OCI-LY7 (cell line): Measurements from ENCODE around the gene TGM5. TPM values are rescaled to one million over a fixed set of nuclear protein-coding genes. Genes with fewer than 3 reads are reported as not detected.
A peak's percentile ranks its signal among the peaks of the same experiment; 100 is the strongest.
"Not testable (repeated sequence)": the region's sequence is repeated elsewhere in the genome, so short reads cannot be mapped to it uniquely, and the experiment has no call there.

Experiments used
- BruUV-seq: library from RNA; stranded (reverse); fragments of 400-500 nt; replicated peaks from 2 replicates; lab custom pipeline; 2021; lab: Mats Ljungman, UMichigan
- CTCF ChIA-PET: fragments of 300-600 bp; sonication (Branson Sonifier 250); formaldehyde crosslinking; loops from one replicate; lab custom pipeline; 2022; ENCODE audit warnings: antibody characterized with exemption; ENCODE audit not compliant: unreplicated experiment; lab: Charles Lee
- POLR2A ChIA-PET: fragments of 300-600 bp; sonication (Branson Sonifier 250); formaldehyde crosslinking; loops from one replicate; lab custom pipeline; 2022; ENCODE audit warnings: antibody characterized with exemption; lab: Charles Lee
- DNase-seq: peaks from one replicate; pipeline ENCODE4 v3.0.0-alpha.2; 2015; ENCODE audit warnings: low spot score
- H2AFZ ChIP-seq: fragments of 200-600 bp; sonication (generic), shearing (Covaris generic); 2 replicates; pipeline ENCODE4 v1.6.1; 2014; ENCODE audit warnings: mild to moderate bottlenecking, antibody characterized with exemption, low read length, moderate library complexity
- H3K27ac ChIP-seq: fragments of 200-600 bp; sonication (generic); 2 replicates; pipeline ENCODE4 v1.5.1; 2014; ENCODE audit warnings: mixed run types, low read depth, mild to moderate bottlenecking, moderate library complexity, low read length, inconsistent platforms; ENCODE audit not compliant: poor library complexity, severe bottlenecking
- H3K36me3 ChIP-seq: fragments of 200-600 bp; sonication (generic); 2 replicates; pipeline ENCODE4 v1.6.1; 2014; ENCODE audit warnings: mild to moderate bottlenecking, antibody characterized with exemption, low read length, moderate library complexity, mixed read lengths; ENCODE audit not compliant: insufficient read depth
- H3K4me1 ChIP-seq: fragments of 200-600 bp; sonication (generic); 2 replicates; pipeline ENCODE4 v1.5.1; 2014; ENCODE audit warnings: mild to moderate bottlenecking, low read length; ENCODE audit not compliant: insufficient read depth, poor library complexity, severe bottlenecking
- H3K4me2 ChIP-seq: fragments of 200-600 bp; sonication (generic); 2 replicates; pipeline ENCODE4 v1.6.1; 2014; ENCODE audit warnings: mild to moderate bottlenecking, low read length
- H3K4me3 ChIP-seq: fragments of 200-600 bp; sonication (generic); 2 replicates; pipeline ENCODE4 v1.5.1; 2014; ENCODE audit warnings: mild to moderate bottlenecking, low read depth, low read length; ENCODE audit not compliant: poor library complexity, severe bottlenecking
- H3K79me2 ChIP-seq: fragments of 200-600 bp; sonication (generic); 2 replicates; pipeline ENCODE4 v1.6.1; 2016; ENCODE audit warnings: low read depth, mild to moderate bottlenecking, low read length, moderate library complexity, mixed read lengths; ENCODE audit not compliant: insufficient read depth
- H3K9me2 ChIP-seq: fragments of 200-600 bp; sonication (generic); 2 replicates; pipeline ENCODE4 v1.6.1; 2016; ENCODE audit warnings: mild to moderate bottlenecking, low read length, mixed read lengths; ENCODE audit not compliant: insufficient read depth
- H3K9me3 ChIP-seq: fragments of 200-600 bp; sonication (generic); 2 replicates; pipeline ENCODE4 v1.6.1; 2014; ENCODE audit warnings: mild to moderate bottlenecking, mixed run types, low read length, mixed read lengths
- H4K20me1 ChIP-seq: fragments of 200-600 bp; sonication (generic); 2 replicates; pipeline ENCODE4 v1.6.1; 2014; ENCODE audit warnings: mild to moderate bottlenecking, antibody characterized with exemption, low read length, moderate library complexity, mixed read lengths; ENCODE audit not compliant: insufficient read depth
- EZH2phosphoT487 ChIP-seq: fragments of 200-600 bp; sonication (generic); IDR thresholded peaks from 2 replicates; pipeline ENCODE4 v1.6.1; 2018; ENCODE audit warnings: low read depth, borderline replicate concordance, mild to moderate bottlenecking, mixed run types, antibody characterized with exemption, low read length, moderate library complexity, mixed read lengths
- intact Hi-C: fragments of 100-400 bp; cut with micrococcal nuclease; formaldehyde crosslinking; loops from one replicate; pipeline ENCODE4 v1.10.0; 2022; ENCODE audit not compliant: unreplicated experiment
- total RNA-seq, 2 experiments: library from RNA; depleted of rRNA in 1 of 2; stranded (reverse); fragments of >200 nt in 1 of 2; shearing (Covaris generic) in 1 of 2; gene quantifications; 2 replicates each; pipeline ENCODE4 v1.2.3, GENCODE V29; 2014 to 2022
- TF ChIP-seq, protein P1 (sequence below): fragments of 200-600 bp; sonication (generic); conservative IDR thresholded peaks from 2 replicates; pipeline ENCODE4 v1.5.1; 2014; ENCODE audit warnings: mild to moderate bottlenecking, antibody characterized with exemption, low read length, moderate library complexity, mixed read lengths

Gene TGM5
- total RNA-seq, 2 experiments from 2014 or later, result not detected

DNA sequence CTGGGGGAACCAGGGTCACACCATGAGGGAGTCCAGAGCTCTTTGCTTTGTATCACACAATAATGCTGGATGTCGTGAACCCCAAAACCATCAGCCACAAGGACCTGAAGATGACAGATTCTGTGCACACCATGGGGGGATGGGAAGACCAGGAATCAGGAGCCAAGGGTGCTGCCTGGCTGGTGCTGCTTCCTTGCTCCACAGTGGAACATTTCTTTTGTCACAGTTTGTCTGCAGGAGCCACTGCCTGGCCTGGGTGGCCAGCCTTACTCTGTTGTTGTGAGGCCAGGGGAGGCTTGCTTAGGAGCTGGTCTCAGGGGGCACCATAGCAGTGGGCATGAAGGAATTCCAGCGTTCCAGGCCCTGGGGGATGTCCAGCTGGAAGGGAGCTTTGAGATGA lies 6.5 kb upstream of the TGM5 start:
- intact Hi-C loops, result no loop called here
- Histone ChIP-seq H3K9me3 (no peaks in the 10 kb centered on the region), H2AFZ (no peak overlapping the region), H3K9me2 (no peaks in the 10 kb centered on the region), H3K4me1 (peaks cover 7% of the 10 kb centered on the region), H4K20me1 (no peaks in the 10 kb centered on the region), H3K4me3 (no peak overlapping the region), H3K36me3 (no peaks in the 10 kb centered on the region), H3K4me2 (no peak overlapping the region), H3K27ac (no peak overlapping the region), H3K79me2 (no peaks in the 10 kb centered on the region)
- ChIA-PET CTCF (no interaction called here), POLR2A (interaction anchor here (0.6 kb wide), 1 partner anchor 200 kb away, joined by 3 read pairs; no protein-coding TSS in a partner anchor)
- TF ChIP-seq, protein P1, sequence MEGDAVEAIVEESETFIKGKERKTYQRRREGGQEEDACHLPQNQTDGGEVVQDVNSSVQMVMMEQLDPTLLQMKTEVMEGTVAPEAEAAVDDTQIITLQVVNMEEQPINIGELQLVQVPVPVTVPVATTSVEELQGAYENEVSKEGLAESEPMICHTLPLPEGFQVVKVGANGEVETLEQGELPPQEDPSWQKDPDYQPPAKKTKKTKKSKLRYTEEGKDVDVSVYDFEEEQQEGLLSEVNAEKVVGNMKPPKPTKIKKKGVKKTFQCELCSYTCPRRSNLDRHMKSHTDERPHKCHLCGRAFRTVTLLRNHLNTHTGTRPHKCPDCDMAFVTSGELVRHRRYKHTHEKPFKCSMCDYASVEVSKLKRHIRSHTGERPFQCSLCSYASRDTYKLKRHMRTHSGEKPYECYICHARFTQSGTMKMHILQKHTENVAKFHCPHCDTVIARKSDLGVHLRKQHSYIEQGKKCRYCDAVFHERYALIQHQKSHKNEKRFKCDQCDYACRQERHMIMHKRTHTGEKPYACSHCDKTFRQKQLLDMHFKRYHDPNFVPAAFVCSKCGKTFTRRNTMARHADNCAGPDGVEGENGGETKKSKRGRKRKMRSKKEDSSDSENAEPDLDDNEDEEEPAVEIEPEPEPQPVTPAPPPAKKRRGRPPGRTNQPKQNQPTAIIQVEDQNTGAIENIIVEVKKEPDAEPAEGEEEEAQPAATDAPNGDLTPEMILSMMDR, result no peak
- TF ChIP-seq EZH2phosphoT487, result no peak
- DNase-seq, result no peak
- BruUV-seq, result no TSS peak

DNA sequence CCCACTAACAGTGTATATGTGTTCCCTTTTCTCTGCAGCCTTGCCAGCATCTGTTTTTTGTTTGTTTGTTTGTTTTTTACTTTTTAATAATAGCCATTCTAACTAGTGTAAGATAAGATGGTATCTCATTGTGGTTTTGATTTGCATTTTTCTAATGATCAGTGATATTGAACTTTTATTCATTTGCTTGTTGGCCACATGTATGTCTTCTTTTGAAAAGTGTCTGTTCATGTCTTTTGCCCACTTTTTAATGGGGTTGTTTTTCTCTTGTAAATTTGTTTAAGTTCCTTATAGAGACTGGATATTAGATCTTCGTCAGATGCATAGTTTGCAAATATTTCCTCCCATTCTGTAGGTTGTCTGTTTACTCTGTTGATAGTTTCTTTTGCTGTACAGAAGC lies 5.2 kb upstream of the TGM5 start:
- H3K4me3 ChIP-seq, intact Hi-C loops, CTCF ChIA-PET: not testable (repeated sequence)

GRCh38 chr15:43270676-43271306 lies 4.1 kb upstream of the TGM5 start:
- BruUV-seq, result no TSS peak
- POLR2A ChIA-PET, result interaction anchor here (0.6 kb wide), 1 partner anchor 24 kb away, joined by 3 read pairs; no protein-coding TSS in a partner anchor
- Histone ChIP-seq H3K9me2 (no peaks in the 10 kb centered on the region), H3K27ac (no peak overlapping the region), H4K20me1 (no peaks in the 10 kb centered on the region), H3K79me2 (no peaks in the 10 kb centered on the region), H3K9me3 (no peaks in the 10 kb centered on the region), H3K4me3 (no peak overlapping the region), H3K36me3 (no peaks in the 10 kb centered on the region), H3K4me1 (peaks cover 7% of the 10 kb centered on the region), H3K4me2 (no peak overlapping the region), H2AFZ (no peak overlapping the region)
- no peak for TF ChIP-seq EZH2phosphoT487
- TF ChIP-seq, protein P1, result no peak
- intact Hi-C loops, result no loop called here
- peak; percentile 47 for DNase-seq
- CTCF ChIA-PET, result interaction anchor here (1.0 kb wide), 1 partner anchor 45 kb away, joined by 3 read pairs; no protein-coding TSS in a partner anchor

More for the DNA sequence above, 5.2 kb upstream of the TGM5 start:
- H3K4me1 ChIP-seq, H2AFZ ChIP-seq, H3K79me2 ChIP-seq, H3K36me3 ChIP-seq, H3K4me2 ChIP-seq, DNase-seq, POLR2A ChIA-PET, BruUV-seq, H3K9me2 ChIP-seq, H4K20me1 ChIP-seq, H3K27ac ChIP-seq, H3K9me3 ChIP-seq: not testable (repeated sequence)
